ENCODE data around the gene TVP23C.

TVP23C gene

GRCh38 chr17:15496735-15497670 is 66.3 kb downstream of the TVP23C start:
- DNase-seq (ENCODE audit: low spot score), result no peak

- no peak for DNase-seq (ENCODE audit: low spot score)
Observed at GRCh38 chr17:15494821-15495220, 68.5 kb downstream of the TVP23C start.

GRCh38 chr17:15493693-15494035 is 69.6 kb downstream of the TVP23C start:
- no peak for DNase-seq (ENCODE audit: low spot score)

GRCh38 chr17:15492791-15493692 is 70.2 kb downstream of the TVP23C start:
- DNase-seq (ENCODE audit: low spot score), result no peak

GRCh38 chr17:15492186-15492585 is 71.1 kb downstream of the TVP23C start:
- no peak for DNase-seq (ENCODE audit: low spot score)

- peak; percentile 100 for DNase-seq (ENCODE audit: low spot score)
Observed at GRCh38 chr17:15490634-15491261, 72.5 kb downstream of the TVP23C start.

GRCh38 chr17:15488557-15488956 is 74.7 kb downstream of the TVP23C start:
- no peak for DNase-seq (ENCODE audit: low spot score)

- DNase-seq (ENCODE audit: low spot score), result no peak
Observed at GRCh38 chr17:15485045-15485444, 78.2 kb downstream of the TVP23C start.

GRCh38 chr17:15483431-15483830 is 79.9 kb downstream of the TVP23C start:
- no peak for DNase-seq (ENCODE audit: low spot score)

- no peak for DNase-seq (ENCODE audit: low spot score)
Observed at GRCh38 chr17:15482476-15482875, 80.8 kb downstream of the TVP23C start.

GRCh38 chr17:15481481-15481880 is 81.8 kb downstream of the TVP23C start:
- no peak for DNase-seq (ENCODE audit: low spot score)

DNA sequence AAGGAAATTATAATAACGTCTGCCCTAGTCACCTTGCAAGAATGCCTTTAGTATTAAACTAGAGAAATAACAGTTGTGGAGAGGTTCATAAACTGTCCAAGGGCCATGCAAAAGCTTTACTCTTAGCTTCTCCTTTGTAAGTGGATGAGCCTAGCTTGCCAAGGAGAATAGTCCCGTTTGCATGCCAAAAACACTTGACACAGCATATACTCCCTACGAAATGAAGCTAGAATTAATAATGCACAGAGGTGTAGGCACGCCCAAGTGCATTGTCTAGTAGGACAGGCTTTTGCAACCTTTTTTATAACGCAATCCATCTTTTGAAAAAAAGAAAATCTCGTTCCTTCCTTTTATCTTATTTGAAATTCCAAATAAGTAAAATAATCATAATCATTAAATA is 83.1 kb downstream of the TVP23C start:
- DNase-seq (ENCODE audit: low spot score), result no peak

DNA sequence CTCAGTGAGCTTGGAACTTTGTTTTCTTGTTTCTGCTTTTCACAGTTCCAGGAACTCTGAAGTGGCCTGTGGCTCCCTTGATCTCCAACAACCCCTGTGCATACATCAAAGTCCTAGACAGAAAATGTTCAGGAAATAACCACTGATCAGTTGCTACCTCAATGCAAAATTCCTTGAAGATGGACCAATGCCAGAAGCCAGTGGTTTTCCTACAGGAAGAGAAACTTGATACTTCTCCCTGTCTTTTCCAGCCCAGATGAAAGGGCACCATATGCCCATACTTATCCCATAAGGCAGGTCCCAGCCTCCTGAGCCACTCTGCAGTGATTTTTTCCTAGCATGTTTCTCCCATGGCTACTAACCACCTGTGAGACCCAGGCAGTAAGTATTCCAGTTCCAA is 83.6 kb downstream of the TVP23C start:
- no peak for DNase-seq (ENCODE audit: low spot score)

- no peak for DNase-seq (ENCODE audit: low spot score)
Observed at GRCh38 chr17:15478845-15479244, 84.4 kb downstream of the TVP23C start.

GRCh38 chr17:15475631-15476354 is 87.5 kb downstream of the TVP23C start:
- DNase-seq (ENCODE audit: low spot score), result no peak

DNA sequence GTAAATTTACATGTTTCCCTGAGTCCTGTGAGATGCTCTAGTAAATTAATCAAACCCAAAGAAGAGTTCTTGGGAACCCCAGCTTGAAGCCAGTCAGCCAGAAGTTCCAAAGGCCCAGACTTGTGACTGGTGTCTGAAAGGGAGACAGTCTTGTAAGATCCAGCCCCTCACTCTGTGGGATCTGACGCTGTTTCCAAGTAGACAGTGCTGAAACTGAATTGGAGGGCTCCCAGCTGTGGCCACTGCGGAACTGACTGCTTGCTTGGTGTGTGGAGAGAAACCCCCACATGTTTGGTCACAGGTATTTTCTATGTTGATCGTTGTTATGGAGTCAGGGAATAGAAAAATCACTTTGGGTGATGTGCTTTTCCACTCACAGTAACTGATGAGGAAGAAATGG is 90.4 kb downstream of the TVP23C start:
- DNase-seq (ENCODE audit: low spot score), result no peak

GRCh38 chr17:15470536-15470935 is 92.7 kb downstream of the TVP23C start:
- DNase-seq (ENCODE audit: low spot score), result no peak

- no peak for DNase-seq (ENCODE audit: low spot score)
Observed at GRCh38 chr17:15469260-15469659, 94.0 kb downstream of the TVP23C start.

- DNase-seq (ENCODE audit: low spot score), result no peak
Observed at GRCh38 chr17:15468126-15468525, 95.2 kb downstream of the TVP23C start.

GRCh38 chr17:15467592-15467991 is 95.7 kb downstream of the TVP23C start, which contains the start of gene CDRT4:
TSS of gene CDRT4 (minus strand) at chr17:15467621. CDS start at chr17:15440238, 27,383 bp downstream.
- DNase-seq (ENCODE audit: low spot score), result no peak

DNA sequence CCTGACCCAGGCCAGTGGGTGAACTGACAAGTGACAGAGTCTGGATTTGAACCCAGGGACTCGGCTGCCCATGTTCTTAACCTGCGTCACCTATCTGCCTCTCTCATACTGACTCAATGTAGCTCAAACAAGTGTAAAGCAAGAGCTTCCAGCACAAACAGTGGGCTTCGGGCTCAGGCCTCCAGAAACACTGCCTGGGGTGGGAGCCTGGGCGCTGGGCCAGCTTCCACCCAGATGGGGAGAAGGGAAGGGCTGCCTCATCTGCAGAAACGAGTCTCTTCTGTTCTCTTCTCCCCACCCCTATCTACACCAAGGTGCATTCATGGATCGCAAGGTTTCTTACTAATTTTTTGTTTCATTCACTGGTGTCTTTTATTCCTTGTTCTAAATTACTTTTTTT is 97.2 kb downstream of the TVP23C start:
- no peak for DNase-seq (ENCODE audit: low spot score)

Data from kidney capillary endothelial cell (primary cell).